ENCODE results near the gene PHGDH. TPM values are rescaled to one million over a fixed set of nuclear protein-coding genes. Genes with fewer than 3 reads are reported as not detected.

Gene PHGDH
- total RNA-seq, 1 donor from 2014 or later, result 168 TPM

DNA sequence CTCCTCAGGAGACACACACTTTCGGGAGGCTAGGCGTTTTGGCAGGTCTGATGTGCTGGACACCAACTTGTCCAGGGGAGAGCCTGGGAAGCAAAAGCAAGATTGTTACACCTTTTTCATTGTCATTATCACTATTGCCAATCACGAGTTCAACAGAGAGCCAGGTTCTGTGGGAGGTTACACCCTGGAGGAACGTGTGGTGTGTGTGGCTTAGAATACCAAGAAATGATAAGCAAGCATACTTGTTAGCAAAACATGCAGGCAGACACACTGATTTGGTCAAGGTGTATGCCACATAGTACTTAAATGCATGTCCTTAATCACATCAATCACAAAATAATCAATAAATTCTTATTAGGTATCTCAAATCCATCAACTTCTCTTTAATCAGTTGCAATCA, 40.9 kb downstream of the PHGDH start:
- Histone ChIP-seq H3K36me3 (ENCODE audit: control insufficient read depth, insufficient read depth, low read length) (no peaks in the 10 kb centered on the region), H3K27me3 (ENCODE audit: control insufficient read depth, insufficient read depth, low read length) (no peaks in the 10 kb centered on the region), H3K4me3 (ENCODE audit: low read depth, low read length) (no peak overlapping the region)
- FAIRE-seq (peak; percentile 18), DNase-seq (ENCODE audit: low read depth) (no peak)
- no peak for TF ChIP-seq CTCF (IDR thresholded peaks at IDR 0.05; ENCODE audit: insufficient read depth, low read length, severe bottlenecking)

DNA sequence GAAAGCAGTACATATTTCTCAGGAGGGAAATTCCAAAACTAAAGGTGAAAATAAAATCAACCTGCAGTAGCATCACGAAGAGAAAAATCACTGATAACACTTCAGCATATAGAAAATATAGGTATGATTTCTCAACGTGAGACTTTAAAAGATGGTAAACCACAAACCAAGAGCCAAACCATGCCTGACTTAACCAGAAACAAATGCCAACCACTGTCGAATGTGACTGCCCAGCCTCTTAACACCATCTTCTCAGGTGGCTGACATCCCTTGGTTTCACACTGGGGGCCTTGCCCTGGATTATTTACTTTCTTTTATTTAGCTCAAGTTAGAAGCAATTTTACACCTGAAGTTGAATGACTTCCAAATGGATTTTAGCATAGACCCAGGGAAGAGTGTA, 46.9 kb downstream of the PHGDH start:
- TF ChIP-seq CTCF (IDR thresholded peaks at IDR 0.05; ENCODE audit: insufficient read depth, low read length, severe bottlenecking), result no peak
- no peaks in the 10 kb centered on the region for H3K27me3 ChIP-seq (ENCODE audit: control insufficient read depth, insufficient read depth, low read length)
- FAIRE-seq, result no peak
- DNase-seq (ENCODE audit: low read depth), result no peak
- no peak overlapping the region for H3K4me3 ChIP-seq (ENCODE audit: low read depth, low read length)
- no peaks in the 10 kb centered on the region for H3K36me3 ChIP-seq (ENCODE audit: control insufficient read depth, insufficient read depth, low read length)

GRCh38 chr1:119762409-119762808, 50.7 kb downstream of the PHGDH start:
- TF ChIP-seq CTCF (IDR thresholded peaks at IDR 0.05; ENCODE audit: insufficient read depth, low read length, severe bottlenecking), result no peak
- Histone ChIP-seq H3K27me3 (ENCODE audit: control insufficient read depth, insufficient read depth, low read length) (no peaks in the 10 kb centered on the region), H3K36me3 (ENCODE audit: control insufficient read depth, insufficient read depth, low read length) (no peaks in the 10 kb centered on the region), H3K4me3 (ENCODE audit: low read depth, low read length) (no peak overlapping the region)
- no peak for FAIRE-seq
- DNase-seq (ENCODE audit: low read depth), result no peak

GRCh38 chr1:119762953-119763352, 51.2 kb downstream of the PHGDH start:
- DNase-seq (ENCODE audit: low read depth) (no peak), FAIRE-seq (no peak)
- Histone ChIP-seq H3K36me3 (ENCODE audit: control insufficient read depth, insufficient read depth, low read length) (no peaks in the 10 kb centered on the region), H3K27me3 (ENCODE audit: control insufficient read depth, insufficient read depth, low read length) (no peaks in the 10 kb centered on the region), H3K4me3 (ENCODE audit: low read depth, low read length) (no peak overlapping the region)
- no peak for TF ChIP-seq CTCF (IDR thresholded peaks at IDR 0.05; ENCODE audit: insufficient read depth, low read length, severe bottlenecking)

DNA sequence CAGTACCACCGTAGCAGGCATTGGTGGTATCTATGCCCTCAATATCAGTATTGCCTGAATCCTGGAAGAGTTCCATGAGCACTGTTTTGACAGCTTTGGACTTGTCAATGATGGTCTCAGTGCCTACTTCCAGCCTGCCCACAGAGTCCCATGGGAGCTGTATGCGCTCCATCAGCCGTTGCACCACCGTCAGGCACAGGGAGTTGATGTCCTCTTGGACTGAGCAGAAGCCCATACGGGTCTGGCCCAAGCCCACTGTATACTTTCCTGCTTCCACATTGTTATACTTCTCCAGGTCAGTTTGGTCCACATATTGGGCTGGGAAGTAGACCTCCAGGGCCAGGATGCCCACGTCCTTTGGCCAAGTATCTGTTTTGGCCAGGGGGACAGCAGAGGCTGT, 52.5 kb downstream of the PHGDH start:
- no peak for FAIRE-seq
- no peak for TF ChIP-seq CTCF (IDR thresholded peaks at IDR 0.05; ENCODE audit: insufficient read depth, low read length, severe bottlenecking)
- no peaks in the 10 kb centered on the region for H3K27me3 ChIP-seq (ENCODE audit: control insufficient read depth, insufficient read depth, low read length)
- H3K4me3 ChIP-seq (ENCODE audit: low read depth, low read length), result no peak overlapping the region
- DNase-seq (ENCODE audit: low read depth), result no peak
- no peaks in the 10 kb centered on the region for H3K36me3 ChIP-seq (ENCODE audit: control insufficient read depth, insufficient read depth, low read length)

DNA sequence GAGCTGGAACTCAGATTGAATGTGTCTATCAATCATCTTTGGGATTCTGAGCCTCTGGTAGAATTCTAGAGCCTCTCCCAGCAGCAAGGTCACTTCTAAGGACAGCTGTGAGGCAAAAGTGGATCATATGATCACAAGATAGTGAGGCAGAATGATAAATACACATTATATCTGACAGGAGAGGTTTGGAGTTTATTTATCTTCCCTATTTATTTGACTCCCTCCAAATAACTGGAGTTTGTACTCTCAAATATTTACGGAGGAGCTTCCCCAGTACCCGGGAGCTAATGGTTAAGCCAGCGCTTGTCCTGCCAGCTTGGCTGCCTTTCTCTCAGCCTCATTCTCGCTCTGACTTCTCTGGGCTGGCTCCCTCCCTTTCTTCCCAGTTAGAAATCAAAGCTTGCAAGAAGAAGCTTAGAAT, 54.6 kb downstream of the PHGDH start:
- H3K27me3 ChIP-seq (ENCODE audit: control insufficient read depth, insufficient read depth, low read length), result no peaks in the 10 kb centered on the region
- no peak for TF ChIP-seq CTCF (IDR thresholded peaks at IDR 0.05; ENCODE audit: insufficient read depth, low read length, severe bottlenecking)
- no peaks in the 10 kb centered on the region for H3K36me3 ChIP-seq (ENCODE audit: control insufficient read depth, insufficient read depth, low read length)
- FAIRE-seq (no peak), DNase-seq (ENCODE audit: low read depth) (no peak)
- no peak overlapping the region for H3K4me3 ChIP-seq (ENCODE audit: low read depth, low read length)

All from bronchial epithelial cell (primary cell).